ENCODE measurements around the gene FARP1.

Gene FARP1

GRCh38 chr13:98451676-98452470, 309.0 kb downstream of the FARP1 start:
- no peak for DNase-seq

GRCh38 chr13:98452851-98453843, 310.3 kb downstream of the FARP1 start:
- DNase-seq = no peak

DNA sequence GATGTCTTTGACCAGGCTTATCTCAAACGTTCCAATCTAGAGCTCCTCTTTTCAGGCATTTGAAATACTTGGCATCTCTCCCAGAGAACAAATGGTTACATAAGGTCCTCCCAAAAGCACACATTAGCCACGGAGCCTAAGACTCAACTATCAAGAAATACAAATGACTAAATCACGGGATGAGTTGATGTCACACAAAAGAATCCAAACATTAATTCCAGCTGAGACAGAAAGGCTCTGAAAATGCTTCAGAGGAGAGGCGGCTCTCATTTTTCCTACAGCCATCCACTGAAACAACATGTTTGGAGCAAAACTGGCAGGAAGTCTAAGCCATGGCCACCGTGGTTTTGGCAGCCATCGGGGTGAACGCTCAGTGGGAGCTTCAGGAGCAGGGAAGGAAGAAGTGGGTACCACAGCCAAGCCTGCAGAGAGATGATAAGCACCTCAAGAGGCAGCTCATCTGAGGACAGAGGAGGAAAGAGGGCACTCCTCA, 311.5 kb downstream of the FARP1 start:
- DNase-seq = no peak

GRCh38 chr13:98456413-98456845, 313.5 kb downstream of the FARP1 start:
- DNase-seq = no peak

DNA sequence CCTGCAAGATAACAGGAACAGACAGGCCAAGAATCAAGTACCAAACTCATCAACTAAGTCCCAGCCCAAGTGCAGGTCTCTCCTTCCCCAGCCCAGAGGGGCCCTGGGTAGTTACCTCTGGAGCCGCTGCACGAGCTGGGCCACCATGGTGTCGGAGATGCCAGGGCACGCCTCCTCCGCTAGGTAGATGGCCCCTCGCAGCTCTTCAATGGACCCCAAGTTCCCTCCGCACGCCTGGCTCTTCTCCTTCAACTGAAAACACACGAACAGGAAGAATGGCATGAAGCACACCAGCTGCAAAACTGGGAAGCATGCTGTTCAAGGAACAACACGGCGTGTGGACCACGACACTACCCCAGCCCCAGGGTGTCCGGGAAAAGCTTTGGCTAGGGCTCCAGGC, 314.2 kb downstream of the FARP1 start:
- no peak for DNase-seq

GRCh38 chr13:98458431-98458830, 315.5 kb downstream of the FARP1 start:
- no peak for DNase-seq

- DNase-seq = no peak
These were observed 316.3 kb downstream of the FARP1 start for GRCh38 chr13:98459171-98459681.

GRCh38 chr13:98459721-98460370, 317.0 kb downstream of the FARP1 start:
- DNase-seq = no peak

DNA sequence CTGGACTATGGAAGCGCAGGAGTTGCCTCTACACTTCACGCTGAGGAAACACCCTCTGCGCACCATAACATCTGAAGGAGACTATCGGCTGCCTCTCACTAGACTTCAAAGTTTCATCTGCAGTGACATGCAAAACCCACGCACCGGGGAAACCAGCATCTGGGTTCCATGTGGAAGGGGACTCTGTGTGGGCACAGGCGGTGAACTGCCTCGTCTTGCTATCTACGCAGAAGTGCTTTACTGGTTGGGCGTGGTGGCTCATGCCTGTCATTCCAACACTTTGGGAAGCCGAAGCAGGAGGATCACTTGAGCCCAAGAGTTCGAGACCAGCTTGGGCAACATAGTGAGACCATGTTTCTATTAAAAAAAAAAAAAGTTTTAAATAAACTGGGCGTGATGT, 317.6 kb downstream of the FARP1 start:
- no peak for DNase-seq

DNA sequence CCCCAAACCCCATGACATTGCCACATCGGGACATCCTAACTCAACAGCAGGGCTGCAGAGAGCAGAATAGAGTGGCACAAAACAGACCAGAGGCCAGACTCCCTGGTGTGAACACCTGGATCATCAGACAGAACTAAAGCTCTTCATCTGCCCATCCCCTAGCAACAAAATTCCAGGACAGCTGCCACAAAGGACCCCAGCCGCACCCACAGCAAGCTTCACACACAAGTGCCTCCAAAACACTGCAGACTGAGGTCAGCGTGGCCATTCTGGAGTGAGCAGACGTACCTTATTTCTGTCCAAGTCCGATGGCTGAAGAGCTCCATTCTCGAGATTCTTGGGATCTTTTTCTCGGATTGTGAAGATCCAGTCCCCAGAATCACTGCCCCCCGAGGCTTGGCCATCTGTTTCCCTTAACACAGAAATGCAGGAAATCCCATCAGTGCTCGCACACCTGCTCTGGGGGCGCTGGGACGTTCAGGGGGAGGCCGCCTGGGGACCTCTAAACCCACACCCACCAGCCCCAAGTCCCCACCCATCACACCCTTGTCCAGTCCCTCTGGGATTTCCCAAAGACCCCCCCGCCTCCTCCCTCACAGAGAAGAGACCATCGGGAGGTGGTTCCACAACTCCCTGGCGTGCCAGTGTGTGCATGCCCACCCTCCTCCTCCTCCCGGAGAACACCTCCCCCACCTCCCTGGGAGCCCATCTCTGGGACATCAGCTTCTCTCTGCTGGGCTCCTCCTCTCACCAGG, 318.8 kb downstream of the FARP1 start:
- no peak for DNase-seq

GRCh38 chr13:98462241-98462882, 319.5 kb downstream of the FARP1 start:
- no peak for DNase-seq

- DNase-seq = no peak
These were observed 320.1 kb downstream of the FARP1 start for GRCh38 chr13:98462946-98463345.

GRCh38 chr13:98466634-98467236, 323.8 kb downstream of the FARP1 start:
- DNase-seq = no peak

DNA sequence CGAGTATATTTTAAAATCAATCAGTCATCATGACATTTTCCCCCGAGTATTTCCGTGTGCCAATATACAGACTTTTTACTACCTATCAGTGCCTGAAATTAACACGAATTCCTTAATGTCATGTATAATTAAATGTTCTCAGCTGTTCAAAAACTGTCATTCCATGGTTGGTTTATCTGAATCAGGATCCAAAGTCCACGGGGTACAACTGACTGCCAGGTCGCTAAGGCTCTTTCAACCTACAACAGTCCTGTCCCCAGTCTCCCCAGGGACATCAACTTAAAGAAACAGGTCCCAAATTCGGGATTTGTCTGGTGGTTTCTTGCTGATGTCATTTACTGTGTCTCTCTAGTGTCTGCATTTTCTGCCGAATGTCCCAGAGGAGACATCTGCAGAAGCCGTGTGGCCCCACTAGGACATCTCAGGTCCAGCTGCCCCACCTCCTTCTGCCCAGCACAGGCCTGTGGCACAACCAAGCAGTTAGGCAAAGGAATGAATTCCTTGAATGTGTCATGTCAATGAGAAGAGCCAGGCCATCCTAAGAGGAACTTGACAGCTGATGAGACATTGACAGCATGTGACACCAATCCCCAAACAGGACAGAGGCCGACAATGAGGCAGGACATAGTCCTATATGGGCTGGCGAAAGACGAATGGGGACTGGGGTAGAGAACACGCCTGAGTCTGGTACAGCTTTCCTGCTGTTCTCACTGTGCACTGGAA, 324.5 kb downstream of the FARP1 start:
- DNase-seq = no peak

DNA sequence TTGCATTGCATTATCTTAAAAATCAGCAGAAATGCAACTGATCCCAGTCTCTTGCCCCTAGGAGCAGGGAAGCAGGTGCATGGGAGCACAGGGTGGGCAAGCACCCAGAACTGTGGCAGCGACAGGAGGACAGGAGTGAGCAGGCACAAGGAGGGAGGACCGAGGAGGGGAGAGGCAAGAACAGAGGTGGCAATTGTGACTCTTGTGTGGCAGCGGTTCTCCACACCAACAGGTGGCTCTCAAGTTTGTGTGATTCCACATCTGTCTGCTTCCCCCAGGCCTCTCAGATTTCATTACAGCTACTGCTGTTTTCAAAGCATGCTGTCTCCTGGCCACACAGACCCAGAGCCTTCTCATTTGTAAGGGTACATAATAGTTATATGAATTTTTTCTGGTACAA, 325.5 kb downstream of the FARP1 start:
- no peak for DNase-seq

DNA sequence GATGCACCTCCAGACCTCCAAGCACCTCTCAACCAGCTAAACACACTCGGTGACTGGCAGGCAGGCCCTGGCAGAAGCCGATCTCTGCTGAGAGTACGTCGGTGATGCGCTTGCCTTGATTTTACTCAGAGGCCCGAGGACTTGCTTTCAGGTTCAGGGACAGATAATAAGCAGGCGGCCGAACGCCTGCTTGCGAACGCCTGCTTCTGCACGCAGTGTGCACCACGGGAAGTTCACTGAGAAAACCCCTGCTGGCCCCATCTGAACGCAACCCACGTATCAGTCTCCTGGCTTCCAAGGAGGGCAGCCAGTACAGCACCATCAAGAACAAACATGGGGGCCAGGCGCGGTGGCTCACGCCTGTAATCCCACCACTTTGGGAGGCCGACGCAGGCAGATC, 326.0 kb downstream of the FARP1 start:
- no peak for DNase-seq

- DNase-seq = no peak
These were observed 328.0 kb downstream of the FARP1 start for GRCh38 chr13:98470920-98471319.

DNA sequence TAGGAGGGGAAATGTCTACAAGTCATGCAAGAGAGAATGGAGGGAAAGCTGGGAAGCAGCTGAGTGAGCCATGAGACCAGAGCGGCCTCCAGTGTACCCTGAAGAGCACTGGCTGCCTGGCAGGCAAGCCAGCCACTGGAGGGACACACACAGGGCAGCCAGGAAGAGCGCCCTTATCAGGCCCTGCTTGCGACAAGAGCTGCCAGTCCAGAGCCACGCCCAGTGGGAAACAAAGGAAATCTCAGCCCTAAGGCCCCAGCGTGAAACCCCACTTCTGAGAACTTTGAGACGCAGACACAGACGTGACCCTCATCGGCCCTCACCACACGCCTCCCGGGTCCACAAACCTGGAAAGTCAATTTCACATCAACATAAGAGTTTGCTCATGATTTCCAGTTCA, 329.0 kb downstream of the FARP1 start:
- no peak for DNase-seq

DNA sequence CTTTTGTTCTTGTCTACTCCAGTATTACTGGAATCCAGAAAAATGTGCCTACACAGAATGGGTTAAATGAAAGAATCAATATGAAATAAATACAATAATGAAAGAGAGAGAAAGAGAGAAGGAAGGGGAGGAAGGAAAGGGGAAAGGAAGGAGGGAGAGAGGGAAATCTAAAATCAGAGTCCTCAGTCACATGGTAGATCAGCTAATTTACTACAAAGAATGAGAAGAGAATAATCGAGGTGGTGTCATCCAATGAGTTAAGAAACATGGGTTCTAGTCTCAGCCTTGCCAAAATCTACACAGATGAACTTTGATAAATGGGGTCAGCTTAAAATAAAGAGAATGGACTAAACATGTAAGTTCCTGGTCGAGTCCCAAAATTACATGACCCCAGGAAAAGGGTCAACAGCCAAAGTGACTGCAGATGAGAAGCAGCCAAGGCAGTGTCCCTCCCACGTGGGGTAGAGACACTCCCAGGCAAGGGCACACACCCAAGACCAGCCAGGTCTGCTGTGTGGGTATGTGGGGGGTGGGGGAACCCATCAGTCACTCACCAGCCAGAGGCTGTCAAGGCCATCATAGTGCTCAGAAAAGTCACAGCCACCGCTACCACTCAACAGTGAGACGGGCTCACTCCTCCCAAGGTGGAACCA, 330.4 kb downstream of the FARP1 start:
- DNase-seq = no peak

- no peak for DNase-seq
These were observed 330.9 kb downstream of the FARP1 start for GRCh38 chr13:98473788-98474144.
